Measurements from ENCODE around the gene MYL5. TPM values are rescaled to one million over a fixed set of nuclear protein-coding genes. Genes with fewer than 3 reads are reported as not detected.

The MYL5 gene
- total RNA-seq, 2 experiments from 2014 or later, result 14.7 to 17.8 TPM

DNA sequence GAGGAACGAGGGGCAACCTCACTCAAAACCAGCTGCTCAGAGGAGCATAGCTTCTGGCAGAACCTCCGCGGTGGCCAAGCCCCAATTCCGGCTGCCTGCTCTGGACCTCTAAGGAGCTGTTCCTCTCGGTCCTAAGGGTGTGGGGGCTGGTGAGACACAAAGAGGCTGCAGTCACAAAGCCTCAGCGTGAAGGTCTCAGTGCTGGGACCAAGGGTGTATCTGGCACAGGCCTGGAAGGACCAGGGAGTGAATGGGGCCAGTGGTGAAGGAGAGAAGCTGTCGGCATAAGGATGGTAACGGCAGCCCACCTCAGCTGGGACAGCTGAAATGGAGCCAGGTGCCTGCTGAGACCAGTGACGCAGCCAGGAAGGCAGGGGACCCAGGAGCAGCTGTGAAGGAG, 43.7 kb upstream of the MYL5 start:
- Mint-ChIP-seq H3K4me3 (no peak overlapping the region), H3K36me3 (ENCODE audit: low read depth) (no peaks in the 10 kb centered on the region), H3K4me1 (ENCODE audit: low read depth) (no peaks in the 10 kb centered on the region), H3K9me3 (peaks cover 5% of the 10 kb centered on the region), H3K27me3 (no peaks in the 10 kb centered on the region), H3K27ac (no peak overlapping the region)
- no peak for ATAC-seq
- intact Hi-C loops (cut with micrococcal nuclease), result no loop called here
- TF ChIP-seq, protein P1, sequence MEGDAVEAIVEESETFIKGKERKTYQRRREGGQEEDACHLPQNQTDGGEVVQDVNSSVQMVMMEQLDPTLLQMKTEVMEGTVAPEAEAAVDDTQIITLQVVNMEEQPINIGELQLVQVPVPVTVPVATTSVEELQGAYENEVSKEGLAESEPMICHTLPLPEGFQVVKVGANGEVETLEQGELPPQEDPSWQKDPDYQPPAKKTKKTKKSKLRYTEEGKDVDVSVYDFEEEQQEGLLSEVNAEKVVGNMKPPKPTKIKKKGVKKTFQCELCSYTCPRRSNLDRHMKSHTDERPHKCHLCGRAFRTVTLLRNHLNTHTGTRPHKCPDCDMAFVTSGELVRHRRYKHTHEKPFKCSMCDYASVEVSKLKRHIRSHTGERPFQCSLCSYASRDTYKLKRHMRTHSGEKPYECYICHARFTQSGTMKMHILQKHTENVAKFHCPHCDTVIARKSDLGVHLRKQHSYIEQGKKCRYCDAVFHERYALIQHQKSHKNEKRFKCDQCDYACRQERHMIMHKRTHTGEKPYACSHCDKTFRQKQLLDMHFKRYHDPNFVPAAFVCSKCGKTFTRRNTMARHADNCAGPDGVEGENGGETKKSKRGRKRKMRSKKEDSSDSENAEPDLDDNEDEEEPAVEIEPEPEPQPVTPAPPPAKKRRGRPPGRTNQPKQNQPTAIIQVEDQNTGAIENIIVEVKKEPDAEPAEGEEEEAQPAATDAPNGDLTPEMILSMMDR (IDR thresholded peaks at IDR 0.05), result no peak
- ChIA-PET POLR2A (interaction anchor here (0.6 kb wide), 1 partner anchor 42 kb away, joined by 3 read pairs; no protein-coding TSS in a partner anchor), CTCF (no interaction called here)
- no peak for DNase-seq

GRCh38 chr4:632196-632790, 42.0 kb upstream of the MYL5 start:
- peaks cover 5% of the 10 kb centered on the region for H3K9me3 Mint-ChIP-seq
- ATAC-seq (no peak), DNase-seq (no peak)
- no peaks in the 10 kb centered on the region for H3K4me1 Mint-ChIP-seq (ENCODE audit: low read depth)
- no peaks in the 10 kb centered on the region for H3K36me3 Mint-ChIP-seq (ENCODE audit: low read depth)
- ChIA-PET POLR2A (no interaction called here), CTCF (no interaction called here)
- TF ChIP-seq, protein P1 (IDR thresholded peaks at IDR 0.05), result no peak
- H3K4me3 Mint-ChIP-seq, result no peak overlapping the region
- intact Hi-C loops (cut with micrococcal nuclease), result no loop called here
- H3K27ac Mint-ChIP-seq, result no peak overlapping the region
- H3K27me3 Mint-ChIP-seq, result no peaks in the 10 kb centered on the region

DNA sequence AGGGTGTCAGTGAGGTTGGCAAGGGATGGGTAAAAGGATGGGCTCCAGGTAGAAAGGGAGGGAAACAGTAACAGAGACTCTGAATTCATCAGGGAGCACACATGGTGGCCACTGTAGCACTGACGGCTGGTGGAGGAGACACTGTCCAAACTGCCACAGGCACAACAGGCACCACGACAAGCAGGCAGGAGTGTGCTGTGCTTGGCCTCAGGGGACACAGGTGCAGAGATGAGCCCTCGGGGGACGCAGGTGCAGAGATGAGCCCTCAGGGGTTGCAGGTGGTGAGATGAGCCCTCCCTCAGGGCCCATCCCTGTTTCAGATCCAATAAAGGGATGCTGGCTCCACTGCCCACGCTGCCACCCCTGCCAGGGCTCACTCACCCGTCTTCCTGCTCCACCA, 41.4 kb upstream of the MYL5 start:
- H3K36me3 Mint-ChIP-seq (ENCODE audit: low read depth), result no peaks in the 10 kb centered on the region
- POLR2A ChIA-PET, result no interaction called here
- no peaks in the 10 kb centered on the region for H3K4me1 Mint-ChIP-seq (ENCODE audit: low read depth)
- DNase-seq, result no peak
- H3K27me3 Mint-ChIP-seq, result peaks cover under 1% of the 10 kb centered on the region
- CTCF ChIA-PET, result no interaction called here
- no peak overlapping the region for H3K4me3 Mint-ChIP-seq
- TF ChIP-seq, protein P1 (IDR thresholded peaks at IDR 0.05), result no peak
- peaks cover 5% of the 10 kb centered on the region for H3K9me3 Mint-ChIP-seq
- H3K27ac Mint-ChIP-seq, result no peak overlapping the region
- intact Hi-C loops (cut with micrococcal nuclease), result no loop called here
- ATAC-seq, result no peak

DNA sequence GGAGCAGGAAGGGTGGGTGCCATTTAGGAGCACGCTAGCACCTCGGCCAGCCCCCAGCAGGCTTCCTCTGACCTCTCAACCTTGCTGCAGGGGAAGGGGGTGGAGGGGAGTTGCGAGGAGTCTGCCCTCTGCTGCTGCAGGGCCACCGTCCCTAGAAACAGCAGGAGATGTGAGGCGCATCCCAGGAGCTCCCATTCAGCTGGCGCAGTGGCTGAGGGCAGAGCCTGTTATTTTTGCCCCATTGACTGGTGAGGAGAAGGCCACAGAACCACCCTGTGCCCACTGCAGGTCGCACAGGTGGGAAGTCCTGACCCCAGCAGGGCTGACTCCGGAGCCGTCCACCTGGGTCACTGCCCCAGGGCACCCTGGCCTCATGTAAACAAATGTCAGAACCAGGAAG, 40.9 kb upstream of the MYL5 start:
- Mint-ChIP-seq H3K27ac (no peak overlapping the region), H3K36me3 (ENCODE audit: low read depth) (no peaks in the 10 kb centered on the region), H3K4me1 (ENCODE audit: low read depth) (no peaks in the 10 kb centered on the region), H3K4me3 (no peak overlapping the region), H3K9me3 (peaks cover 5% of the 10 kb centered on the region), H3K27me3 (peaks cover 2% of the 10 kb centered on the region)
- TF ChIP-seq, protein P1 (IDR thresholded peaks at IDR 0.05), result no peak
- intact Hi-C loops (cut with micrococcal nuclease), result no loop called here
- POLR2A ChIA-PET, result no interaction called here
- ATAC-seq, result no peak
- DNase-seq, result no peak
- CTCF ChIA-PET, result no interaction called here

- Mint-ChIP-seq H3K9me3 (peaks cover 5% of the 10 kb centered on the region), H3K4me3 (no peak overlapping the region), H3K27ac (no peak overlapping the region), H3K4me1 (ENCODE audit: low read depth) (no peaks in the 10 kb centered on the region), H3K36me3 (ENCODE audit: low read depth) (no peaks in the 10 kb centered on the region), H3K27me3 (peaks cover 2% of the 10 kb centered on the region)
- TF ChIP-seq, protein P1 (IDR thresholded peaks at IDR 0.05), result no peak
- intact Hi-C loops (cut with micrococcal nuclease), result no loop called here
- ChIA-PET CTCF (no interaction called here), POLR2A (no interaction called here)
- DNase-seq (no peak), ATAC-seq (no peak)
Observed at GRCh38 chr4:633976-634598, 40.3 kb upstream of the MYL5 start.

All from activated CD8-positive, alpha-beta T cell treated with anti-CD3 and anti-CD28 coated beads for 36 hours (primary cell).